ENCODE measurements around the gene SAP30BP.

The SAP30BP gene

DNA sequence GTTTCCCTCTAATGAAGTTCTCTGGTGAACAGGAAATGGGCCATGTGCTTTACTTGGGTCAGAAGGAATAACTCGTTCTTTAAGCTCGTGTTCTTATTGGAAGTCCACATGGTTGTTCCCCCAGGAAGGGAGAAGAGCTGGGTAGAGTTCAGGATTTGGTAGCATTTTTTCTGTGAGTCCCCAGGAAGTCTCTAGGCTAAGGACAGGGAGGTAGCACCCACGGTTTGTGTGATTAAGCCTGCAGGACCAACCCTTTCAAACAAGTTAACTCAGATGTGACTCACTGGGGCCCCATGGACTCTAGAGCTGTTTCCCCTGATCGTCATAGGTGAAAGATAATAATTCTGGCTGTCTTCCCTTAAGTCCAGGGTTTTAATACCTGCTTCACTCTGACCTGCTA, 16.4 kb downstream of the SAP30BP start:
- peaks cover 38% of the 10 kb centered on the region for H3K36me3 Mint-ChIP-seq
- no peak for ATAC-seq
- H3K27ac Mint-ChIP-seq, result no peak overlapping the region
- no peak overlapping the region for H3K4me3 Mint-ChIP-seq
- H3K9me3 Mint-ChIP-seq, result no peaks in the 10 kb centered on the region
- H3K4me1 Mint-ChIP-seq, result peaks cover 57% of the 10 kb centered on the region
- H3K27me3 Mint-ChIP-seq, result no peaks in the 10 kb centered on the region

DNA sequence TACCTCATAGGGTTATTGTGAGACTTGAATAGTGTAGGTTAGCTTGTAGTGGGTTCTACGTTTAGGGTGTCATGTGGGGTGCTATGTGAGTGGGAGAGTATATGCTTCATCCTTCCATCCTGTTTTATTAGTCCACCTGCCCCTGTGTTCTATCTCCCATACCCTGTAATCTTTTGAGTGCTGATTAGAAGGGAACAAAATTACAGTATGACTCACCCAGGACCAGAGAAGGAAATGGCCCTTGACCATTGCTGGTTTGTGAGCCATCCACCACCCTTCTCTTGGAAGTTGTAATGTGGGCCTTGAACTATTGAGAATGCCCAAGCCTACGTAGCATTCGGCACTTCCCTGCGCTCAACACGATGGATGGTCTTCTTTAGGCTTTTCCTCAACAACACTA, 17.1 kb downstream of the SAP30BP start:
- peaks cover 62% of the 10 kb centered on the region for H3K4me1 Mint-ChIP-seq
- H3K27ac Mint-ChIP-seq, result no peak overlapping the region
- ATAC-seq, result no peak
- no peaks in the 10 kb centered on the region for H3K9me3 Mint-ChIP-seq
- no peak overlapping the region for H3K4me3 Mint-ChIP-seq
- peaks cover 34% of the 10 kb centered on the region for H3K36me3 Mint-ChIP-seq
- H3K27me3 Mint-ChIP-seq, result no peaks in the 10 kb centered on the region

DNA sequence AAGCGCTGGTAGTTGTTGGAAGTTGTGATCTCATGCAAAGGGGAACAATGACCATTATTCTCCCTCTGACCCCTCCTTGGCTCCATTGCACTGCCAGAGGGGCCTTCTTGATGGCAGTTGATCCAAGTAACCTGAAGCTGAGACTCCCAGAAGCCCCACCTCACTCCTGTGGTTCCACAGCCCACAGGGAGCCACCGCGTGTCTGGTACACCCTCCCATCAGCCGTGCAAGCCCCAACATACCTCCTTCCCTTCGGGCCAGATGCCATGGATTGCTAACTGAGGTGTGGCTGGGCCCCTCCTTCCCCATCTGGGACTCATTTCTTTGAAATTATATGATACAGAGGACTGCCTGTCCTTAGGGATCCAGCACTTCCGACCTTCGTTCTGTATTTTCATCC, 17.8 kb downstream of the SAP30BP start:
- Mint-ChIP-seq H3K4me1 (peaks cover 62% of the 10 kb centered on the region), H3K27ac (peak overlapping the region; percentile 90), H3K9me3 (no peaks in the 10 kb centered on the region), H3K27me3 (no peaks in the 10 kb centered on the region), H3K4me3 (no peak overlapping the region), H3K36me3 (peaks cover 30% of the 10 kb centered on the region)
- no peak for ATAC-seq

DNA sequence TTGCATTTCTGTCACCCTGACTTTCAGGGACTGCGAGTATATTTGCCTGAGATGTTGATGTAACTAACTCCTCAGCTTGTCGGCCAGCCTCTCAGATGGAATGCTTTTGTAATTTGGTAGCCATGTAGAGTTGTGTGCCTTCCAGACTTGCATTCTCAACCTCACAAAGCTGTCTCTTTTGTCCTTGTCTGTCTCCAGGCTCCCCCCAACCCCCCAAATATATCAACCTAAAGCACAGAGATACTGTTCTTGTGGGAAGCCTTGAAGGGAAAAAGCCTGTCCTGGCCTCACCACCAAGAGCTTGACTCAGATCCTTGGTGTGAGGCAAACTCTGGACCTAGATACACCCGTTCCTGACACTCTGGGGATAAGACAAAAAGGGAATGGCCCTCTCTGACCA, 18.4 kb downstream of the SAP30BP start:
- Mint-ChIP-seq H3K36me3 (peaks cover 24% of the 10 kb centered on the region), H3K4me1 (peaks cover 63% of the 10 kb centered on the region), H3K4me3 (no peak overlapping the region), H3K9me3 (no peaks in the 10 kb centered on the region), H3K27me3 (no peaks in the 10 kb centered on the region), H3K27ac (peak overlapping the region; percentile 90)
- ATAC-seq, result no peak

DNA sequence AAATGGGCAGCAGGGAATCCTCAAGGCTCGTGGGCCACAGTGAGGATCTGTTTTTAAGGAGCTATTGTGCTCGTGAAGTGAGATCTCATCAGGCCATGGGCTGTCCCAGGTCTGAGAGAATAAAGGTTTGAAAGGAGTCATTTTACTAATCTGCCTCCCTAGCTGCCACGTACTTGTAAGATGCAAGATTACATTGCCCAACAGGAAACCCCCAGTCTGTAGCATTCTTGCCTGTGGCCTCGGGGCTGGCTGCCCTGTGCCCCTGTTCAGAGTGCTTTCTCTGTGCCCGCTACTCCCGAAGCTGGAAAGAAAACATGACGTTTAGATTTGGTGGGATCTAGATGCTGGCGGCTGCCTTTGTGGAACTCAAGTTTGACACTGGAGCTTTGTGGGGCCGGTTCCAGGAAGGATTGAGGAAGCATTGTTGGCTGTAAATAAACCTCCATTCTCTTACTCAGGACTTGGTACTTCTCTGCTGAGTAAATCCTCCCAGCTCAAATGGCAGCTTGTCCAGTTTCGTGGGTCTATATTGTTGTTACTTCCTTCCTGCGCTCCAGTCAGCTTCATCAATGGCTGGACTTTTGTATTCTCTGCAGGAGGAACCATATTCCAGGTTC, 21.2 kb downstream of the SAP30BP start:
- H3K4me1 Mint-ChIP-seq, result peaks cover 80% of the 10 kb centered on the region
- no peaks in the 10 kb centered on the region for H3K27me3 Mint-ChIP-seq
- peak overlapping the region; percentile 90 for H3K27ac Mint-ChIP-seq
- ATAC-seq, result no peak
- H3K4me3 Mint-ChIP-seq, result peak overlapping the region; percentile 47
- H3K36me3 Mint-ChIP-seq, result peaks cover 23% of the 10 kb centered on the region
- H3K9me3 Mint-ChIP-seq, result no peaks in the 10 kb centered on the region

DNA sequence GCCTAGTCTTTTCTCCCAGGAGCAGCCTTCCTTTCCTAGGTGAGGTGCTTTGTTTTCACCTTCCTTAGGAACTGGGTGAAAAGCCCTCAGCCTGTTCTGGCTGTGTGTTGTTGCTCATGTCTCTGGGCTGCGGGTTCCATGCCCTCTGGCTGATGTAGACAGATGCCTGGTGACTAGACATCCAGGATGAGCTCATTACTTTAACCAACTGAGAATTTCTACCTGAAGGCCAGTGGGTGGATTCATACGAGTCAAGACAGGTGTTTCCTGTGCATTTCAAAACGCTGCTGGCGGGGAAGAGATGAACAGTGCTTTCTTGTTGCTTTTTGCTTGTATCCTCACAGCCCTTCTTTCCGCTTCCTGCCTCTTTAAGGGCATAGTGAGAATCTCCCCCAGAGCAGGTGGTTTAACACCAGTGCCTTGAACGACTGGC, 22.3 kb downstream of the SAP30BP start:
- Mint-ChIP-seq H3K4me1 (peaks cover 73% of the 10 kb centered on the region), H3K9me3 (no peaks in the 10 kb centered on the region), H3K4me3 (peak overlapping the region; percentile 65), H3K27ac (peak overlapping the region; percentile 90), H3K36me3 (peaks cover 28% of the 10 kb centered on the region), H3K27me3 (no peaks in the 10 kb centered on the region)
- peak; percentile 89 for ATAC-seq

DNA sequence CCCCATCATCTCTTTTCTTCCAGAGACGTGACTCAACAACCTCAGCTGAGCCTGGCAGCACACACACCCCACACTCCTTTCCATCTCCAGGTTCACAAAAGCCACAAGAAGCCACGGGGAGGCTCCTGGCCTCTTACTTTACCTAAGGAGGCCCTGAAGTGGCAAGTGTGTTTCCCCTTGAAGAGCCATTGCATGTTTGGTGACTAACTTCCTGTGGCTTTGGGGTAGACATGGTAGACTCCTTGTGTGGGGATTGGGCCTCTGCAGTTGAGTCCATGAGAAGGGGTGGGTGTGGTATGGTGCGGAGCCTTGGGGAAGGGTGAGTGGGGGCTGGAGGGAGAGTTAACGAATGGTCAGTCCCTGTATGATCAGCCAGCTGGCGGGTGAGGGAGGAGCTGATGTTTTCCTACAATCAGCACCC, 24.2 kb downstream of the SAP30BP start:
- no peak for ATAC-seq
- H3K27me3 Mint-ChIP-seq, result no peaks in the 10 kb centered on the region
- no peak overlapping the region for H3K4me3 Mint-ChIP-seq
- peaks cover 55% of the 10 kb centered on the region for H3K4me1 Mint-ChIP-seq
- peaks cover 27% of the 10 kb centered on the region for H3K36me3 Mint-ChIP-seq
- peak overlapping the region; percentile 90 for H3K27ac Mint-ChIP-seq
- H3K9me3 Mint-ChIP-seq, result no peaks in the 10 kb centered on the region

DNA sequence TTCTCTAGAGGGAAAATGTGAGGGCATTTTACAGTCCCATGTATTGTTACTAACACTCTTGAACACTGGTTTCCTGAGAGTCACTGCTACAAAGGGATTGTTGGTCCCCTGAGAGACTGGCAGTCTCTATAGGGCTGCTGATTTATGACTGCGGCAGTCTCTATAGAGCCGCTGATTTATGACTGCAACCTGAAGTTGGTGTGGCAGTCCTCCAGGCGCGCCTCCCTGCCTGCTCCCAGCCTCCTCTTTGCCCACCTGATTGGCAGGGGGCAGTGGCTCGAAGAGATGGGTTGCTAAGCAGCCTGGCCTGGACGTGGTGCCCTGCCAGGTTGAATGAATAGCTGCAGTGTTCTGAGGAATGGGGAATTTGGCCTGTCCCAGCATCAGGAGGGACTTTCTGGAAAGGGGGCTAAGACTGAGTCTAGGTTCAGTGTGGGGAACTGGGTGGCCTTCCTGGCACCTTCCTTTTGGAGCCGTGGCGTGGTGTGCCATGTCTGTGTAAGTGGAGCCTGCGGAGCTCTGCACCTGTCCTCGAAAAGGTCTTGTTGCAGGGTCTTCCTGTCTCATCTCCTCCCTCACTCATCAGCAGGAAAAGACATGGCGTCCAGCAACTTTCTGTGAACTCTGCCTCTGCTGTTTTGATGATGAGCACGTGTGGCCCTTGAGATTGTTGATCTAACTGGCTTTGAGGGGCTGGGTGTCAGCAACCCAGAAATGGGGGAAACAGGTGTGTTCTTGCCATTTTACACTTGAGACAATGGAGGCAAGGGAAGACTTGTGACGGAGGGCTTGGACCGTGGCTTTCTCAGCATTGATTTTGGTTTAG, 24.9 kb downstream of the SAP30BP start:
- no peaks in the 10 kb centered on the region for H3K27me3 Mint-ChIP-seq
- H3K9me3 Mint-ChIP-seq, result no peaks in the 10 kb centered on the region
- peak overlapping the region; percentile 90 for H3K27ac Mint-ChIP-seq
- peaks cover 49% of the 10 kb centered on the region for H3K4me1 Mint-ChIP-seq
- ATAC-seq, result no peak
- no peak overlapping the region for H3K4me3 Mint-ChIP-seq
- H3K36me3 Mint-ChIP-seq, result peaks cover 28% of the 10 kb centered on the region

DNA sequence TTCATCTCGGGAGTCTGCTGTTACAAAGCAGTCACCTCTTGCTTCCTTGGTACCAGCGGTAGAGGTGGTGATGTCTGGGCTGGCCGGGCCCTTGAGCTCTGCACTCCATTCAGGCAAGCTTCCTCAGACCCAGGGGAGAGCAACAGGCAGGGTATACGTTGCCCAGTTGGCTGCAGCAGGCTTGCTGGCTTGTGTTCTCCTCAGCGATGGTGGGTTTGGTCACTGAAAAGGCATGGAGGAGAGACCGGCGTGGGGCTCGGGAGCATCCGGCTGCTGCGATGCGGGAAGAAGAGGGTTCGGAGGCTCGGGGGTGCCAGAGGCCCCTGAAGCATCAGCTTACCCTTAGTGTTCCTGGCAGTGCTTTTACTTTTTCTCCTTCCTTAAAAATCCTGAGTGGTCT, 25.8 kb downstream of the SAP30BP start:
- H3K36me3 Mint-ChIP-seq, result peaks cover 32% of the 10 kb centered on the region
- H3K4me1 Mint-ChIP-seq, result peaks cover 39% of the 10 kb centered on the region
- H3K27me3 Mint-ChIP-seq, result no peaks in the 10 kb centered on the region
- no peak overlapping the region for H3K4me3 Mint-ChIP-seq
- no peak for ATAC-seq
- H3K27ac Mint-ChIP-seq, result no peak overlapping the region
- H3K9me3 Mint-ChIP-seq, result no peaks in the 10 kb centered on the region

DNA sequence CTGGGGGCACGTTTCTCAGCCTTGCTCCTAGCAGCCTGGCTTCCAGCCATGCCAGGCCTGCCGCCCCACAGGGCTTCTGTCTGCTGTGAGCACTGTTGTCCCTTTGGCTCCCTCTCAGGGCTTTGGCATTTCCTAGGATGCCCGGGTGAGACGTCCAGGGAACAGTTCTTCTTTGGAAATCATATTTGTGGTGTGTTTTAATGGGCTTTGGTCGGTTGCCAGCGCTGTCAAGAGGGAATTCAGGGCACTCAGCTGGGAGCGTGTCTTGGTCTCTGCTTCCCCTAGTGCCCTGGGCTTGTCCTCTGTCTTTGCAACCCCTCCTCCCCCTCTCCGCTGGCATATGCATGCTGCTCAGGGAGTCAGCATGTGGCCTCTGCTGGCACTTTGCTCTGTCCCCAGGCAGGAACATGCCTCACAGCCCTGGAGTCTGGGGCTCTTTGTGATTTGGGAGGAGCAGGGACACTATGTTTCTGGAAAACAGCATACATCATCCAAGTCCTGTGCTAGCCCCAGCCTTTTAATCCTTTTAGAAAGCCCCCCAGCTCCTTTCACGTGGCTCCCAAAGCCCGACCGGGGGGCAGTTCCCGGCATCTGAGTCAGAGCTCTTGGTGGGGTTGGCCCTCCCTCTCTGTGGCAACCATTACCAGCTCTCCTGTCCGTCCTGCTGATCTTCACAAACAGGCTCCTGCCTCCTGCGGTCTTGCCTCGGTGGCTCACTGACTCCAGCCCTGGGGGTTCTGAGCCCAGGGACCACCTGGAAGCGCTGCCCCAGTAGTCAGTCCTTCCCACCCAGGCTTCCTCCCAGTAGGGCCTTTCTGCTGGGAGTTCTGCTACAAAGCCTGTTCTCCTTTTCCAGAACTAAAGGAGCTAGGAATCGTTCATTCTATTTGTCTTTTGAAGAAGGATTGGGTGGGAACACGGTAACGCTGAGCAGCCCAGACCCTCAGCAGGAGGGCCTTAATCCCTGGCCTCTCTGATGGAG, 26.7 kb downstream of the SAP30BP start:
- no peaks in the 10 kb centered on the region for H3K27me3 Mint-ChIP-seq
- ATAC-seq, result no peak
- H3K36me3 Mint-ChIP-seq, result peaks cover 32% of the 10 kb centered on the region
- H3K9me3 Mint-ChIP-seq, result no peaks in the 10 kb centered on the region
- no peak overlapping the region for H3K27ac Mint-ChIP-seq
- H3K4me1 Mint-ChIP-seq, result peaks cover 31% of the 10 kb centered on the region
- no peak overlapping the region for H3K4me3 Mint-ChIP-seq

DNA sequence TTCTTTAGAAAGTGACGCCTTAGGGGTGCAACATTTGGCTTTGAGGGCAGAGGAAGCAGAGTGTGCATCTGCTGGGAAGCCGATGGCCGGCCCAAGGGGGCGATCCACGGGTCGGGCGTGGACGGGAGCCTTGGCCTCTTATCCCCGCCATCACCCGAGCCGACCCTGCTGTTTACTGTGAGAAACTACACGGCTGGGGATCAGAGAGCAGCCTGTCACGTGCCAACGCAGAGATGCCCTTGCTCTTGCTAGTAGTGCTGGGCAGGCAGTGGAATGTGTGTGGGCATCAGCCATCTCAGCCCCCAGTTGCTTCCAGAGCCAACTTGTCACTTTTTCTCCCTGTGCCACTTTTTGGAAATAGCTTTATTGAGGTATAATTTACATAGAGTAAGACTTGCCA, 27.4 kb downstream of the SAP30BP start:
- Mint-ChIP-seq H3K4me1 (peaks cover 24% of the 10 kb centered on the region), H3K27me3 (no peaks in the 10 kb centered on the region), H3K9me3 (no peaks in the 10 kb centered on the region), H3K36me3 (peaks cover 35% of the 10 kb centered on the region), H3K4me3 (no peak overlapping the region), H3K27ac (no peak overlapping the region)
- no peak for ATAC-seq

DNA sequence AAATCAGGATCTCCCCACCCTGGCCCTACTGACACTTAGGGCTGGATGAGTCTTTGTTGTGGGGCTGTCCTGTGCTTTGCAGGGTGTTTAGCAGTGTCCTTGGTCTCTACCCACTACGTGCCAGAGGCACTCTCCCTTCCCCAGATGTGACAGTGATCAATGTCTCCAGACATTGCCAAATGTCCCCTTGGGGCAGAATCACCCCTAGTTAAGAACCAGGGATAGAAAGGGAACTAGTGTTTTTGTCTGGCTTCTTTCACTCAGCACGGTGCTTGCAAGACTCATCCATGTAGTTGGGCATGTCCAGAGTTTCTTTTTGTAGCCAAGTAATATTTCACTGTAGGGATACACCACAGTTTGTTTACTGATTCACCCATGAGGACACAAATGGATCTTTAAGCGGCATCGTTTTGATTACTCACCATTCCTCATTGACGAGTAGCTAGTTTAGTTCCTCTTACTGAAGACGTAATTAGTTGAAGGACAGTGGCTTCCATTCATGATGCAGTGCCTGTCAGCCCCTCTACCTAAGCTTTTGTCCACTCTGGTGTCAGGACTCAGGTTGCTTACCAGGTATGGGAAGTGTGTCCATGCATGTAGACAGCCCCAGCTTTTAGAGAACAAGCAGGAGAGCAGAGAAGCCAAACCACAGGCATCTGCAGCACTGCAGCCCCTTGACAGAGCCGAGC, 28.1 kb downstream of the SAP30BP start:
- Mint-ChIP-seq H3K27ac (no peak overlapping the region), H3K4me3 (no peak overlapping the region), H3K27me3 (no peaks in the 10 kb centered on the region), H3K9me3 (no peaks in the 10 kb centered on the region), H3K36me3 (peaks cover 43% of the 10 kb centered on the region), H3K4me1 (peaks cover 19% of the 10 kb centered on the region)
- no peak for ATAC-seq

DNA sequence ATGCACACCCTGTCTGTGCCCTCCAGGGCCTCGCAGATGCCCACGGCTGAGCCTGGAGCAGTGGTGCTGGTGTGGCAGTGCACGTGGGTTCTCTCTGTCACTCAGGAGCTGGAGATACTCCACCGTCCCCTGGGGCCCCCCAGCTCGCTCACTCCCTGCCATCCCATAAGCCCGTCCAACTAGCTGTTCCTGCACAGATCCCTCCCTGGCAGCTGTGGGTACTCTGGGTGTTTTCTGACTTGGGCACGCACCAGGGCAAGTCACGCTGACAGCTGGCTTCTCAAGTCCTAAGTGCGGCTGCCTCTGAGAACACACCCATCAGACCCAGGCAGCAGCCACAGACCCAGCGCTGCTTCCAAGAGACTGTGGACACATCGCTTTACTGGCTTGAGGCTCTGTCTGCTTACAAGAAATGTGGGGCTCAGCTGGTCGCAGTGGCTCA, 28.7 kb downstream of the SAP30BP start:
- Mint-ChIP-seq H3K9me3 (no peaks in the 10 kb centered on the region), H3K27ac (no peak overlapping the region), H3K4me1 (peaks cover 13% of the 10 kb centered on the region), H3K36me3 (peaks cover 48% of the 10 kb centered on the region), H3K27me3 (no peaks in the 10 kb centered on the region), H3K4me3 (no peak overlapping the region)
- ATAC-seq, result no peak

DNA sequence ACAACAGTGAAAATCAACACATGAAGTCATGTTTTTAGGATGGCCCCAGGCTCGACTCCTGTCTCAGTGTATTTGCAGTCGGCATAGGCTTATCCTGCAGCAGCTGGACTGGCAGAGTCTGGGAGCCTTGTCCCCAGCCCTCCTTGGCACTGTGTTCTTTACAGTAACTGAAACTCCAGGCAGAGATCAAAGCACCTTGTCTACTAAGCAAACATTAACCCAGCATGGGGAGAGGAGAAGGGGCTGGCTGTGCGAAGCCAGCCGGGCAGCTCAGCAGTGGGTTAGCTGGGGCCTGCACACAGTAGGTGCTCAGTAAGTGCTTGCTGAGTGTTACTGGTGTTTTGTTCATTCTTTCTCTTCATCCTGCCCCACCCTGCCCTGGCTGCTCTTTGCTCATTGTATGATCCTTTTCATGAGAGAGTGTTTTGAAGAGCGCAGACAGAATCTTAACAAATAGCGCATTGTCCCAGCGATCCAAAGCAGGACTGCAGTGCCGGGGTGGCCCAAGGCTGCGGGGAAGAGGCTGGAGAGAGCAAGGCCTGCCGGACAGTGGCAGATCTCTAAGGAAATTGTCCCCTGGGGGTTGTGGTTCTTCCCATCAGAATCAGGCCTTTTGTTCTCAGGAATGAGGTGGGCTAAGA, 30.6 kb downstream of the SAP30BP start:
- Mint-ChIP-seq H3K4me3 (no peak overlapping the region), H3K27ac (no peak overlapping the region), H3K4me1 (no peaks in the 10 kb centered on the region), H3K9me3 (no peaks in the 10 kb centered on the region), H3K36me3 (peaks cover 61% of the 10 kb centered on the region), H3K27me3 (no peaks in the 10 kb centered on the region)
- no peak for ATAC-seq

Measured in stimulated activated memory B cell treated with anti-CD40 and anti-IgM and Interleukin-4, amounts not matched to agents 10 μg/mL and 1 μg/mL and 100 μg/mL, for 72 hours (primary cell).